GM19025 (cell line): ENCODE data around the gene UBB.
A peak's percentile ranks its signal among the peaks of the same experiment; 100 is the strongest.
"Not testable (repeated sequence)": the region's sequence is repeated elsewhere in the genome, so short reads cannot be mapped to it uniquely, and the experiment has no call there.

Source experiments
- ATAC-seq: cut with Tn5 transposase; IDR thresholded peaks from one replicate; pipeline ENCODE4 v1.9.1; 2021; ENCODE audit warnings: mild to moderate bottlenecking, low read depth, moderate library complexity; ENCODE audit not compliant: unreplicated experiment

UBB gene

GRCh38 chr17:16374146-16374938 is 6.5 kb upstream of the UBB start:
- ATAC-seq, result no peak

GRCh38 chr17:16377941-16378341 is 3.0 kb upstream of the UBB start:
- ATAC-seq, result no peak

DNA sequence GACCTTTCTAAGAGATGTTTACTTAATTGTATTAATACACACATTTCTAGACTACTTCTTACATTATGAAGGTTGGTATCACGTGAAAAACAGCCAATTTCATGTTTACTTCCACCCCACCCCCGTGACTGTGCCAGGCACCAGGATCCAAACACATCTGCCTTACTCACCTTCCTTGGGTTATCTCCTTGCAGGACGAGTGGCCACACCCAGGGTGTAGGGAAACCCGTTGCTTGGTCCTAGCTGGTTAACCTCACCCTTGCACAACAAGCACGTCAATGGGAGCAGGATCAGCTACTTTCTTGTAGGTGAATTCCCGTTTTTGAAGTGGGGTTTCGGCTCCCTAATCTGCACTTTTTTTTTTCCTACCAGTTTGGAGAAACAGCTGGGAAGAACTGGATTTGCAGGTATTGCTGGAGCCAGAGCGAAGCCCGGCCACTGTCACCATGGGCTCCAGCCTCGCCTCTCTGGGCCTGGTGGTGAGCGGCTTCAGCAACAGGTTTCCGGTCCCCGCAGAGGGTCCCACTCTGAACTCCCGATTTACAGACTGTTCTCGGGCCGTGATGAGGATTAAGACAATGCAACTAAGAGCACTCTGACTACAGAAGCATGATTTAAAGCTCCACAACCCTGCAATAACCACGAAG is 2.1 kb upstream of the UBB start:
- ATAC-seq, result no peak

- no peak for ATAC-seq
These were observed 1.2 kb upstream of the UBB start for GRCh38 chr17:16379654-16380053.

GRCh38 chr17:16381496-16381820 is 567 bp downstream of the UBB start:
- peak; percentile 16 for ATAC-seq

DNA sequence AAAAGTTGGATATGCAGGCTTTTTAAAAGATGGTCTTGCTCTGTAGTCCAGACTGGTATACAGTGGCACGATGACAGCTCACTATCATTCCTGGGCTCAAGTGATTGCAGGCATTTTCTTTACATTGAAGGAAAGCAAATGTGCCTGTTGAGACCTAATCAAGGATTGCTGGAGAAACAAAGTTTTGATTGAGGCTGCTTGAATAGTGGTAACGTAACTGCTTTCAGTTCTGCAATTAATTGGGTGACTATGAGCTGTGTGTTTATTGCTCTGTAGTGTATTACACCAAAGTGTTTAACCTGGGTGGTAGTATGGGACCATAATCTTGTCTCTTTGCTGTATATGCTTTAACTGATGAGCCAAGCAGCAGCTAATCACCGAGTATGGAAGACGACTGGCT is 2.3 kb downstream of the UBB start:
- no peak for ATAC-seq

DNA sequence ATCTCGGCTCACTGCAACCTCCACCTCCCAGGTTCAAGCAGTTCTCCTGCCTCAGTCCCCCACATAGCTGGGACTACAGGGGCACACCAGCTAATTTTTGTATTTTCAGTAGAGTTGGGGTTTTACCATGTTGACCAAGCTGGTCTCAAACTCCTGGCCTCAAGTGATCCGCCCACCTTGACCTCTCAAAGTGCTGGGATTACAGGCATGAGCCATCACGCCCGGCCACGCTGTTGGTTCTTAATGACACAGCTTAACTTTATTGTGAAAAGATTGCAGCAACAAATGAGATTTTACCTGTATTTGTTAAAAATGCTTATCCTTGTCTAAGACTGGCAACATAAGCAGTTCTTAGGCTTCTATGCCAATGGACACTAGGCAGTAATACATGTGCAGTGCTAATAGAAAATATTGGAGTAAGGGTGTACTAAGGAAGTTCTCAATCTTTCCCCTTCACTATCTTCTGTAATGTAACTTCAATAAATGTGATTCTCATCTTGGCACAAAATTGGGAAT is 2.9 kb downstream of the UBB start:
- ATAC-seq, result no peak

- ATAC-seq, result no peak
These were observed 3.7 kb downstream of the UBB start for GRCh38 chr17:16384557-16384956.

- ATAC-seq, result not testable (repeated sequence)
These were observed 5.2 kb downstream of the UBB start for GRCh38 chr17:16386126-16386507.

GRCh38 chr17:16391451-16391850 is 10.6 kb downstream of the UBB start:
- no peak for ATAC-seq

DNA sequence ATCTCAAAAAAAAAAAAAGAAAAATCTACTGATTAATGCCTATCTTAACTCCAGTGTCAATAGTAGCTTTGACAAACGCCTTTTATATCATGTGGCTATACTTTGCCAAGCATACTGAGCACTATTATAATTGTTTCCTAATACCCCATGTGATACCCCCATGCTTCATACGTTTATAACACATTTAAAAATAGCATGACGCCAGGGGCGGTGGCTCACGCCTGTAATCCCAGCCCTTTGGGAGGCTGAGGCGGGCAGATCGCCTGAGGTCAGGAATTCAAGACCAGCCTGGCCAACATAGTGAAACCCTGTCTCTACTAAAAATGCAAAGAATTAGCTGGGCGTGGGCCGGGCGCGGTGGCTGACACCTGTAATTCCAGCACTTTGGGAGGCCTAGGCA is 11.6 kb downstream of the UBB start:
- not testable (repeated sequence) for ATAC-seq

DNA sequence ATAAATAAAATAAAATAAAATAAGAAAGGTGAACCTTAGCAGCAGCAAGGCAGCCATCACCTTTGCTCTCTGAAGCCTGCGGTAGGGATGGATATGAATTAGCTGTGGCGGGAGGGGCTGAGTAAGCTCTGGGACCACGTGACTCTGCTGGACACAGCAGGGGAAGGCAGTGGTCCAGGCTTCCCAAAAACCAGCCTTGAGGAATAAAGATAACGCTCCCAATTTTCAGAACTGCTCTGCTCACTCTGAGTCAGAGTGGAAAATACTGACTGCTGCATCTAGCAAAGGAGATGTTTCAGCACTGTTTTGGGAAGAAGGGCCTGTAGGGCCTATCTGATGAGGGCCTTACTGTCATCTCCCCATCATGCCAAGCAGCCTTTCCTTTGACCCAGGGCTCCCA is 15.0 kb downstream of the UBB start:
- not testable (repeated sequence) for ATAC-seq

DNA sequence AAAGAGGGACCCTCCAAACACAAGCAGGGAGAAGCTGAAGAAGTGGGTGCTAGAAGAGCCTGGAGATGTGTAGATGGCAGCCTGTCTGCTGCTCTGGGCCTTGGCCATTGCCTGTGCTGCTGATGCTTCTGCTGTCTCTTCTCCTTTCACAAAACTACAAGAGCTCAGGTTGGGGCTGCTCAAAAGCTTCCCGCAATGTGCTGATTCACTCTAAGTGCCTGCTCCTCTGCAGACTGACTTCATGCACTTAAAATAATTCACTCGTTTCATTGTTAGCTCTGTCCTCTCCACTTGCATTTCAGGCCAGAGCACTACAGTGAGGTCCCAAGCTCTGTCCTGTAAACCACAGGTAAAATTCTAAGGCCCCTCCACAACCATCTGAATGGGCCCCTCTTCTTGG is 15.8 kb downstream of the UBB start:
- ATAC-seq, result not testable (repeated sequence)

DNA sequence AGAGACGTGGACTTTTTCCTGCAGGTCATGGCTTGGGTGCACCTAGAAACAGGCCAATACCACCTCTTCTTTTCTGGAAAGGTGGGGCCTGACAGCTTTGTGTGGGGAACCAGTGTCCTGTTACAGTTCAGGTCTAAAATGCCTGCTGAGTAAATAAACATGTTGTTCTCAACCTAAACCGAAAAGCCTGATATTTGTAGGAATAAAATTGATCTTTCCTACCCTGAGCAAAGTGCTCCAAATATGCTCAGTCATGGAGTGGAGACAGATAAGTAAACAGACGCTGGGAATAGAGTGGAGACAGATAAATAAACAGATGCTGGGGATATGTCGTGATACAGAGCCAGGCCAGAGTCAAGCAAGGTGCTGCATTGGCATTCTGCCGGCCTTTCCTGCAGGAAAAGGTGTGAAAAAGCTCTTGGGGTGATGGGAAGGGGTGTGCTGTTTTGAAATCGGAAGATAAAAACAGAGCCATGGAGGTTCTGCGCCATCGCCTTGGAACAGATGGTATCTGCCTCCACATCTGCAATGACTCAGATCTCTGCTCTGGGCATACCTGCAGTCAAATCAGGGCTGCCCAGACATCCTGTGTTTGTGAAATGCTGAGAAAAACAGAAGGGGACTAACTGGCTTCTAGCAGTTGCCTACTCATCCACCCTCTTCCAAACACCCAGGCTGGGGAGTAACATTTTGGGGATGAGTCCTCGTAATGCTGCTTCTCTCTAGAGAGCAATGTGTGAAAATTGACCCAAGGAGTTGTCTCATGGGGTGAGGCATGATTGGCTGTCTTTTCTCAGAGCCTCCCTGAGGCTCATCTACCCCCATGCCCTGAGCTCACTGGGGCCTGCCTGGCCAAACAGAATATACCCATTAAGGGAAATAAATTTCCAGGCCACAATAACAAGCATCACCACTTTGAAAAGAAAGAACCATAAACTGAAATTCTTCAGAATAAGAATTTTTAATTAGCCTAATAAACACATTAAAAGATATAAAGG is 17.7 kb downstream of the UBB start:
- peak; percentile 66 for ATAC-seq

DNA sequence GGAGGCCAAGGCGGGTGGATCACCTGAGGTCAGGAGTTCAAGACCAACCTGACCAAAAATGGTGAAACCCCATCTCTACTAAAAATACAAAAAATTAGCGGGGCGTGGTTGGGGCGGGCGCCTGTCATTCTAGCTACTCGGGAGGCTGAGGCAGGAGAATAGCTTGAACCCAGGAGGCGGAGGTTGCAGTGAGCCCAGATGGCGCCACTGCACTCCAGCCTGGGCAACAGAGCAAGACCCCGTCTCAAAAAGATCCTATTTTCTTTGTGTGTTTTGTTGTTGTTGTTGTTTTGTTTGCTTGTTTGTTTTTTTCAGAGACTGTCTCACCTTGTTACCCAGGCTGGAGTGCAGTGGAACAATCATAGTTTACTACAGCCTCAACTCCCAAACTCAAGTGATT is 23.0 kb downstream of the UBB start:
- ATAC-seq, result not testable (repeated sequence)

GRCh38 chr17:16406742-16407674 is 26.1 kb downstream of the UBB start:
- ATAC-seq, result no peak

DNA sequence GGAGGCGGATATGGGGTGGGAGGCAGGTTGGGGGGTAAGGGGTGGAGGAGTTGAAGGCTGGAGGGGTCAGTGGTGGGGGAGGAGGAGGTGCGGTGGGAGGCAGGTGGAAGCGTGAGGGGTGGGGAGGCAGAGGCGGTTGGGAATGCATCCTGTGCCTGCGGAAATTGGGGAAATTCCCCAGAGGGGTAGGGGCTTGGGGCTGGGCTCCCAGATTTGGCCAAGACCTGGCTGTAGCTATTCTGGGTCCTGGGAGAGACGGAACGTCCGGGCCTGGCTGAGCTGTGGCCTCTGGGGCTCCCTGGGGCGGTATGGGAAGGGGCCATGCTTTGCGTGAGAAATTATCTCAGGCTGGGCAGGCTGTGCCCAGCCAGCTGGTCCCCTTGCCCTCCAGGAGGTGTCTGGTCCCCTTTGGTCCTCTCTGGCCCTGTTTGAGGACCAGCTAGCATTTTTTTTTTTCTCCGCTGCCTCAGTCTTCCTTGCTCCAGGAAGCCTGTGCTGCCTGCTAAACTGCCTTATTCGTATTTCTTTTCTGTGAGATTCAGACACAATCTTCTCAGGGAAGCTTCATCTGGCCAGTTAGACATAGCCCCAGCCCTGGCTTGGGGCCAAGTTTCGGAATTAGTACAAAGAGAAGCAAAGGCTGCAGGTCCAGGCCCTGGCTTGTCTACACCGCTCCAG is 27.2 kb downstream of the UBB start:
- peak; percentile 91 for ATAC-seq

GRCh38 chr17:16415031-16415924 is 34.4 kb downstream of the UBB start, which contains the start of gene TRPV2:
Gene TRPV2 (plus strand): TSS chr17:16415571. CDS start chr17:16417669, 2,098 bp downstream.
- ATAC-seq, result no peak
